Camera-type eye (tissue), 1 donor: ENCODE data around the gene SMIM20. TPM values are rescaled to one million over a fixed set of nuclear protein-coding genes. Genes with fewer than 3 reads are reported as not detected.

Experiments used
- total RNA-seq: library from RNA; depleted of rRNA; stranded (reverse); fragments of >200 nt; gene quantifications from one replicate; pipeline ENCODE4 v1.2.3, GENCODE V29; 2014

SMIM20 gene
- total RNA-seq: 49.1 TPM

GRCh38 chr4:25913851-25914669, at the start of gene SMIM20:
TSS of gene SMIM20 (plus strand) at chr4:25914220. CDS start at chr4:25914314, 94 bp downstream.

Other genes starting within 250 kb of the SMIM20 start
- gene SEL1L3, start 51.2 kb upstream of the SMIM20 start, total RNA-seq: 140 TPM